ENCODE results near the gene RAP2A. TPM values are rescaled to one million over a fixed set of nuclear protein-coding genes. Genes with fewer than 3 reads are reported as not detected.

Gene RAP2A
- total RNA-seq, 2 donors from 2014 or later, result 13.3 to 13.6 TPM

DNA sequence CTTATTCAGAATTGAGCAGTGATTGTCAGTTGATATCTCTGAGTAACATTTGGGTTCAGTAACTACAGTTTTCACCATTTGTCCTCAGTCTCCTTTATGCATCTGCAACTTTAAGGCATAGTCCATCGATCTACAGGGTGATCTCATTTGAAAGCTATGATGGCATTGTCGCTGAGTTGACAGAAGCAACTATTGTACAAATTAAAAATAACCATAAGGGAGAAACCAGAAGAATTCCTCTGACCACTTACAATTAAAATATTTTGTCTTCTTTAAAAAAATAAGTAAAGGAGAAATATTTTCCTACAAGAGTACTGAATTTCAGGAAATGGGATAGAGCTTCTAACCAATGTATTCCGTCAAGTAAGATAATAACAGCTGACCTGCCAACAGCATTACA, 30.6 kb downstream of the RAP2A start:
- no peak for TF ChIP-seq CTCF (IDR thresholded peaks at IDR 0.05)
- Histone ChIP-seq H3K27ac (no peak overlapping the region), H3K36me3 (peaks cover 10% of the 10 kb centered on the region), H3K4me1 (peaks cover 0 to 16% of the 10 kb centered on the region in 2 donors), H3K4me3 (no peak overlapping the region), H3K27me3 (no peaks in the 10 kb centered on the region), H3K9me3 (no peaks in the 10 kb centered on the region)
- no peak for DNase-seq (ENCODE audit: low spot score)

- no peaks in the 10 kb centered on the region for H3K27me3 ChIP-seq
- H3K36me3 ChIP-seq, result peaks cover 10% of the 10 kb centered on the region
- no peak for DNase-seq (ENCODE audit: low spot score)
- no peak for TF ChIP-seq CTCF (IDR thresholded peaks at IDR 0.05)
- H3K9me3 ChIP-seq, result no peaks in the 10 kb centered on the region
- no peaks in the 10 kb centered on the region for H3K4me1 ChIP-seq
- no peak overlapping the region for H3K4me3 ChIP-seq
- no peak overlapping the region for H3K27ac ChIP-seq
These were observed 32.8 kb downstream of the RAP2A start for GRCh38 chr13:97466722-97467121.

- no peak for DNase-seq (ENCODE audit: low spot score)
These were observed 34.4 kb downstream of the RAP2A start for GRCh38 chr13:97468331-97468730.

DNA sequence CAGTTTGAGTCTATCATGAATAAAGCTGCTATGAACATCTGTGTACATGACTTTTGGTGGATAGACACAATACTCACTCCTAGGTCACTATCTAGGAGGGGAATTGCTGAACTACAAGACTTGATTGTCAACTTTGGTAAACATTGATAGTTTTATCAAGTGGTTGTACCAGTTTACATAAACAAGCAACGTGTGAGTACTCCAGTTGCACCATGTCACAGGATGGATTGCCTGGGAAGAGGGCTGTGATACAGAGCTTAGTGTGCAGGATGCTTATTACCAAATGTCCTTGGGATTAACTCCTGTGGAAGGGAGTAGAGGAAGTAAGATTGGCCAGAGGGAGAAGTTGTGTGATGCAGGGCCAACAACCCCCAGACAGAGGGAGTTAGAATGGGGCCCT, 37.7 kb downstream of the RAP2A start:
- Histone ChIP-seq H3K27ac (no peak overlapping the region), H3K36me3 (no peaks in the 10 kb centered on the region), H3K27me3 (no peaks in the 10 kb centered on the region), H3K4me3 (no peak overlapping the region), H3K9me3 (no peaks in the 10 kb centered on the region), H3K4me1 (no peaks in the 10 kb centered on the region)
- no peak for TF ChIP-seq CTCF (IDR thresholded peaks at IDR 0.05)
- no peak for DNase-seq (ENCODE audit: low spot score)

More at GRCh38 chr13:97468331-97468730, 34.4 kb downstream of the RAP2A start:
- Histone ChIP-seq H3K4me3 (no peak overlapping the region), H3K4me1 (no peaks in the 10 kb centered on the region), H3K27ac (no peak overlapping the region), H3K36me3 (peaks cover 10% of the 10 kb centered on the region), H3K27me3 (no peaks in the 10 kb centered on the region), H3K9me3 (no peaks in the 10 kb centered on the region)
- no peak for TF ChIP-seq CTCF (IDR thresholded peaks at IDR 0.05)

DNA sequence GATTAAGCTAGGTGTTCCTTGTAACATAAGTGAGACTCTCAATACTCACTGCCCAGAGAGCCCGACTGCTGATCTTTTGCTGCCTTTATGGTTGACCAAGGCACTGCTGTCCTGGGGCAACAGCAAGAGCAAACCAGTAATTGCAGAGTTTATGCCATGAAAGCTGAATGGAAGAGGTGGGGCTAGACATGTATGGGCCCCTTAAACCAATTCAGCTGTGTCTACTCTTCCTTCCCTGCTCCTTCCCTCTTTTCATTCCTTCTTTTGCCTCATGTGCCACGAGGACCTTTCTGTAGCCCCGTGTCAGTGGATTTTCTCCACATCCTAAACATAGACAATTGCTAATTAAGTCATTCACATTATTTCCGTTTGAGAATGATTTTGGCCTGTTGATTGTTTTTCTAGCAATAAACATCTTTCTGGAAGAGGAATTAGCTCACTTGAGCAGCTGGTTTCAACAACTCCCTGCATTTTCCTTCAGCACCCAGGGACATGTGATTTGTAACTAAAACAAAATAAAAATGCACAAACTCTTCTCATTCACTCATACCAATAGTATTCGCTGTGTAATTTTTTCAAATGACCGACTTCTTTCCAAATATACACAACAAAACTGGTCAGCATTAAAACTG, 40.5 kb downstream of the RAP2A start:
- no peak for TF ChIP-seq CTCF (IDR thresholded peaks at IDR 0.05)
- Histone ChIP-seq H3K36me3 (no peaks in the 10 kb centered on the region), H3K27ac (no peak overlapping the region), H3K9me3 (no peaks in the 10 kb centered on the region), H3K4me1 (no peaks in the 10 kb centered on the region), H3K4me3 (no peak overlapping the region), H3K27me3 (no peaks in the 10 kb centered on the region)
- DNase-seq (ENCODE audit: low spot score), result no peak

DNA sequence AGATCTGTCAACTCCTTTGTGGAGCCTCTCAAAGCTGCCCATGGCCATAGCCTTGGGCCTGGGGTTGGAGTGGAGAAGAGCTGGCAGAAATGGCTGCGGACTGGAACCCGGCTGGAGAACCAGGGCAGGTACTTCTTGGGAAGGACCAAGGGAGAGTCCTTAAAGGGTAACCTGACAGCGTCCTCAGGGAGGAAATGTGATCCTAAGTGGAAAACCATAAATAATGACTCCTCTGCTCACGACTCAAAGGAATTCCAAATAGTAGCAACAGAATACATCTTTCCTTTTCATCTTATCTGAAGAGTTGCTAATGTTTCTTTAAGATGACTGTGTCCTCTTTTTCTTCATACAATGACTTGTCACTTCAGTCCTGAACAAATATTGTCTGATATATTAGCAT, 41.0 kb downstream of the RAP2A start:
- Histone ChIP-seq H3K27ac (no peak overlapping the region), H3K36me3 (no peaks in the 10 kb centered on the region), H3K4me1 (no peaks in the 10 kb centered on the region), H3K4me3 (no peak overlapping the region), H3K9me3 (no peaks in the 10 kb centered on the region), H3K27me3 (no peaks in the 10 kb centered on the region)
- DNase-seq (ENCODE audit: low spot score), result no peak
- no peak for TF ChIP-seq CTCF (IDR thresholded peaks at IDR 0.05)
